ENCODE measurements around the gene RERE.

The RERE gene

GRCh38 chr1:8684590-8684989, 132.8 kb downstream of the RERE start:
- DNase-seq: no peak

- DNase-seq: no peak
Measured at GRCh38 chr1:8682573-8682972, 134.9 kb downstream of the RERE start.

GRCh38 chr1:8681911-8682310, 135.5 kb downstream of the RERE start:
- no peak for DNase-seq

GRCh38 chr1:8680664-8681650, 136.5 kb downstream of the RERE start:
- DNase-seq: peak; percentile 35

GRCh38 chr1:8679929-8680663, 137.3 kb downstream of the RERE start:
- no peak for DNase-seq

- no peak for DNase-seq
Measured at GRCh38 chr1:8679395-8679800, 138.0 kb downstream of the RERE start.

GRCh38 chr1:8678673-8679394, 138.6 kb downstream of the RERE start:
- DNase-seq: no peak

GRCh38 chr1:8677782-8678181, 139.7 kb downstream of the RERE start:
- DNase-seq: no peak

GRCh38 chr1:8676813-8677212, 140.6 kb downstream of the RERE start:
- no peak for DNase-seq

GRCh38 chr1:8676072-8676471, 141.4 kb downstream of the RERE start:
- no peak for DNase-seq

GRCh38 chr1:8674912-8675311, 142.5 kb downstream of the RERE start:
- no peak for DNase-seq

GRCh38 chr1:8674481-8674880, 143.0 kb downstream of the RERE start:
- no peak for DNase-seq

GRCh38 chr1:8671306-8671917, 146.0 kb downstream of the RERE start:
- peak; percentile 54 for DNase-seq

GRCh38 chr1:8670371-8670818, 147.0 kb downstream of the RERE start:
- DNase-seq: no peak

- DNase-seq: no peak
Measured at GRCh38 chr1:8669606-8670335, 147.7 kb downstream of the RERE start.

GRCh38 chr1:8667869-8668594, 149.4 kb downstream of the RERE start:
- DNase-seq: peak; percentile 15

- peak; percentile 63 for DNase-seq
Measured at GRCh38 chr1:8666389-8667167, 150.9 kb downstream of the RERE start.

GRCh38 chr1:8665833-8666232, 151.6 kb downstream of the RERE start:
- no peak for DNase-seq

- no peak for DNase-seq
Measured at GRCh38 chr1:8664887-8665286, 152.6 kb downstream of the RERE start.

GRCh38 chr1:8663915-8664329, 153.5 kb downstream of the RERE start:
- no peak for DNase-seq
